ENCODE data around the gene ADARB2. TPM values are rescaled to one million over a fixed set of nuclear protein-coding genes. Genes with fewer than 3 reads are reported as not detected.

The ADARB2 gene
- total and polyA plus RNA-seq, 4 experiments from 2014 or later = 13.5 to 14.1 TPM; not detected in 2

DNA sequence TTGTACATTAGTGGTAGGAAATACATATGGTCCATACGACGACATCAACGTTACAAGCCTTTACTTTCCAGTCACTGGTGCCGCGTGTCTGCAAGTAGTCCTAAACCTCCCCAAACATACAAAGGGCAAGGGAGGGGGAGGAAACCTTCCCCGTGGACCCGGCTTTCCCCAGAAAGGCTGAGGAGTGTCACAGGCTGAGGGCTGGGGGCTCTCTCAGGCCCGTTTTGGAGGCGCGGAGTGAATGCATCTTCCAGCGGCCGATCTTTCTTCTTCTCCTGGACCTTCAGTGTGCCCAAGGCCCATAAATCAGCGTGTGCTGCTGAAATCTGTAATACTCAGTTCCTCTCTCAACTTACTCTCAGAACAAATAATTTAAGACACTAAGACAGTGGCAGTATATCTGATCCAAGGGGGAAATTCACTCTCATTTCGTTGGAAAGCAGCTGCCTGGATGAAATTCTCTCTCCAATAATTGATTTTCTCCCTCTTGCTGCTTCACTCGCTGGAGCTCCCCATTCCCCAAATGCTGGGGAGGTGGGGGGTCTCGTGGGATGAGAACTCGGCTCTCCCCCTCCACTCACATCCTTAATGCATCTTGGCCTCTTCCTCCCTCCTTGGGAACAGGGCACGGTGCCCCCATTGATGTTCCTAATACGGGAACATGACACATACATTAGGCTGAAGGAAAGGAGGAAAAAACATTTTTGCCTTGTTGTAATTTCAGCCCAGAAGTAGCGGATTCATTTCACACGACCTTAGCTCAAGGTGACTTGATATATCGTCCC is 126.1 kb downstream of the ADARB2 start:
- Mint-ChIP-seq H3K4me3 (no peak overlapping the region), H3K36me3 (no peaks in the 10 kb centered on the region), H3K4me1 (peaks cover 0 to 13% (median 6%) of the 10 kb centered on the region in 4 donors), H3K9me3 (no peaks in the 10 kb centered on the region), H3K27ac (peak overlapping the region in 1 of 7 donors; percentile 24), H3K27me3 (peaks cover 26 to 37% of the 10 kb centered on the region in 2 donors)
- no peaks in the 10 kb centered on the region for H3K36me3 ChIP-seq (ENCODE audit: insufficient read depth, low read length)
- no peaks in the 10 kb centered on the region for H3K9me3 ChIP-seq (ENCODE audit: control insufficient read depth in 1 of 2, low read length in 2 of 2)
- ChIA-PET POLR2A (ENCODE audit: partially characterized antibody) (no interaction called here), CTCF (ENCODE audit: partially characterized antibody) (no interaction called here)
- H3K4me1 ChIP-seq (ENCODE audit: insufficient read depth, low read length) = no peaks in the 10 kb centered on the region
- intact Hi-C loops (cut with micrococcal nuclease) = no loop called here
- no peak overlapping the region for H3K27ac ChIP-seq (ENCODE audit: low read depth, low read length)
- no peak for DNase-seq
- H3K27me3 ChIP-seq (ENCODE audit: insufficient read depth, low read length) = peaks cover 5% of the 10 kb centered on the region
- H3K4me3 ChIP-seq (ENCODE audit: low read length in 2 of 2) = no peak overlapping the region

DNA sequence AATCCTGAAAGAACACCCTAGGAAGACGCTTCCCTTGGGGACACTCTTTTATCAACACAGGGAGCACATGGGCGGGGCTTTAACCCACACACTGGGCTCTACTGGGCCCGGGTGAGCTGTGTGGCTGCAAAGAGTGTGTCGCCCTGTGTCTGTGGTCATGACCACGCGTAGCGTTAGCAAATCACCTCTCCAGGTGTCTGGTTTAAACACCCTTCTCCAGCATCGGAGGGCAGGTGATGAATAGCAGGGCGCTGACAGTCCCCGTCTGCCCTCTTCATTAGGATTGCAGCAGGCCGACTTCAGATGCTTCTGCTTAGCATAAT is 127.7 kb downstream of the ADARB2 start:
- intact Hi-C loops (cut with micrococcal nuclease) = no loop called here
- Histone ChIP-seq H3K4me1 (ENCODE audit: insufficient read depth, low read length) (no peaks in the 10 kb centered on the region), H3K27me3 (ENCODE audit: insufficient read depth, low read length) (peaks cover 5% of the 10 kb centered on the region), H3K9me3 (ENCODE audit: control insufficient read depth in 1 of 2, low read length in 2 of 2) (no peaks in the 10 kb centered on the region), H3K4me3 (ENCODE audit: low read length in 2 of 2) (no peak overlapping the region), H3K36me3 (ENCODE audit: insufficient read depth, low read length) (no peaks in the 10 kb centered on the region), H3K27ac (ENCODE audit: low read depth, low read length) (no peak overlapping the region)
- Mint-ChIP-seq H3K27ac (no peak overlapping the region), H3K9me3 (no peaks in the 10 kb centered on the region), H3K4me1 (peaks cover 0 to 13% (median 6%) of the 10 kb centered on the region in 4 donors), H3K27me3 (peaks cover 28 to 37% of the 10 kb centered on the region in 2 donors), H3K36me3 (no peaks in the 10 kb centered on the region), H3K4me3 (no peak overlapping the region)
- ChIA-PET CTCF (ENCODE audit: partially characterized antibody) (no interaction called here), POLR2A (ENCODE audit: partially characterized antibody) (no interaction called here)
- no peak for DNase-seq

DNA sequence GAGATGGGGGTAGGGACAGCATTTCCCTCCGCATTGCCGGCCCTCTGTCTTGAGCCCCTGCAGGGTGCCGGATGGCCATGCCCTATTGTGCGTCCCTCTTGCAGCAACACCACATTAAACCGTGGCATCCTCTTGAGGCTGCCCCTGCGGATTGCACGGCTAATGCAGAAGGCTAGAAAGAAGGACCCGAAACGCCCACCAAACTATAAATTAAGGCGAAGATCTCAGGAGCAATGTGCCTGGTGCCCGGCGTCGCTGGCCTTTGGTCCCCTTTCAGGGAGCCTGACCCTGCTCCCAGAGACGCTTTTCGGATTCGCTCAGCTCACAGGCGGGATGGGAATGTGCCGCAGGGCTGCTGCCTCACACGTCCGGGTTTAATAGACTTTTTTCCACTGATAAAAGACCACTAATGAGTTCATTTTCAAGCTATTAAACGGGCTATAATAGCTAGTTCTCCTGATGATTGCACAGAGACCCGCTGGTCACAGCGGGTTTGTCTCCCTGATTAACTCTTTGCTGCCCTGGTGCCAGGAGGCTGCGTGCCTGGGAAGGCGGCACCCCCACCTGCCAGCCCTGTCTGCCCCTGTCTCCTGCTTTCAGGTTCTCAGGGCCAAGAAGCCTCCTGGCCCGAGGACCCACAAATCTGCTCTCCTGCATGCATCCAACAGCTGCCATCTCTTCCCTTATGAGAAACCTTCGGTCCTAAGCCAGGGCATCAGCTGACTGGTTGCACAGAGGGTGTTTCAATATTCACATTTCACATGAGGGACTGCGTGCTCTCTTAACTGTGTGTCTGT is 128.3 kb downstream of the ADARB2 start:
- H3K4me3 Mint-ChIP-seq = peak overlapping the region in 1 of 8 donors; percentile 18

DNA sequence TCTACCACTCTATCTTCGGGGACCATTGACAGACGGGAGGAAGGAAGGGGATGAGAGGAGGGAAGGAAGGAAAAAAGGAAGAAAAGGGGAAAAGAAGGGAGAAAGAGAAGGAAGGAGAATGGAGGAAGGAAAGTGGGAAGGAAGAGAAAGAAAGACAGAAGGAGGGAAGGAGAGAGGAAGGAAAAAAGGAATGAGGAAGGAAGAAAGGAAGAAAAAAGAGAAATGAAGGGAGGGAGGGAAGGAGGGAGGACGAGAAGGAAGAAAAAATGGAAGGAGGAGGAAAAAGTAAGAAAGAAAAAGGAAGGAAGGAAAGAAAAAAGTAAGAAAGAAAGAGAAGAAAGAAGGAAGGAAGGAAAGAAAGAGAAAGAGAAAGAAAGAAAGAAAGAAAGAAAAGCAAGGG is 128.9 kb downstream of the ADARB2 start:
- CTCF ChIA-PET (ENCODE audit: partially characterized antibody) = no interaction called here
- Mint-ChIP-seq H3K4me1 (peaks cover 0 to 13% (median 6%) of the 10 kb centered on the region in 4 donors), H3K27ac (no peak overlapping the region)

More for the DNA sequence above, 128.3 kb downstream of the ADARB2 start:
- H3K36me3 Mint-ChIP-seq = no peaks in the 10 kb centered on the region
- Histone ChIP-seq H3K9me3 (ENCODE audit: control insufficient read depth in 1 of 2, low read length in 2 of 2) (no peaks in the 10 kb centered on the region), H3K36me3 (ENCODE audit: insufficient read depth, low read length) (no peaks in the 10 kb centered on the region), H3K27me3 (ENCODE audit: insufficient read depth, low read length) (peaks cover 5% of the 10 kb centered on the region), H3K27ac (ENCODE audit: low read depth, low read length) (no peak overlapping the region), H3K4me3 (ENCODE audit: low read length in 2 of 2) (no peak overlapping the region), H3K4me1 (ENCODE audit: insufficient read depth, low read length) (no peaks in the 10 kb centered on the region)
- intact Hi-C loops (cut with micrococcal nuclease) = no loop called here
- H3K27ac Mint-ChIP-seq = no peak overlapping the region
- CTCF ChIA-PET (ENCODE audit: partially characterized antibody) = no interaction called here
- DNase-seq = no peak
- H3K9me3 Mint-ChIP-seq = no peaks in the 10 kb centered on the region
- peaks cover 0 to 13% (median 6%) of the 10 kb centered on the region in 4 donors for H3K4me1 Mint-ChIP-seq
- H3K27me3 Mint-ChIP-seq = peaks cover 28 to 37% of the 10 kb centered on the region in 2 donors
- POLR2A ChIA-PET (ENCODE audit: partially characterized antibody) = no interaction called here

DNA sequence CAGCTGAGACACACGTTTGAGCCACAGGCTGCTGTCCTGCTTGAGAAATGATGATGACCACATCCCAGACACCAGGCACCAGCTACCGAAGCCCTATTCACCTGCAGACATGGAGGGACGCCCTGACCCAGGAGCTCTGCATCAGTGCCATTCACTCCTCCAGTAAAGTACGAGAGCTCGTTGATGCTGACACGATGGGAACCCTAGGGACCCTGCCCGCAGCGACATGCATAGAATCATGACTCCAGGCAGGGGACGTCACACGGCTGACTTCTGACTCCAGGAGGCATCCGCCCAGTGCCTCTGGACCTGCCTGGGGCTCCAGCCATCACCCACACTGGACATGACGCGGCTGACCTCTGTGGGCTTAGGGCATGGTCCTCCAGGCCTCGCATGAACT is 129.9 kb downstream of the ADARB2 start:
- H3K27me3 Mint-ChIP-seq = peaks cover 27 to 36% of the 10 kb centered on the region in 2 donors
- Histone ChIP-seq H3K4me1 (ENCODE audit: insufficient read depth, low read length) (no peaks in the 10 kb centered on the region), H3K27me3 (ENCODE audit: insufficient read depth, low read length) (peaks cover 5% of the 10 kb centered on the region), H3K27ac (ENCODE audit: low read depth, low read length) (no peak overlapping the region), H3K36me3 (ENCODE audit: insufficient read depth, low read length) (no peaks in the 10 kb centered on the region), H3K4me3 (ENCODE audit: low read length in 2 of 2) (no peak overlapping the region), H3K9me3 (ENCODE audit: control insufficient read depth in 1 of 2, low read length in 2 of 2) (no peaks in the 10 kb centered on the region)
- no peak for DNase-seq
- H3K4me1 Mint-ChIP-seq = peaks cover 2 to 13% (median 4%) of the 10 kb centered on the region in 4 donors
- CTCF ChIA-PET (ENCODE audit: partially characterized antibody) = no interaction called here
- H3K9me3 Mint-ChIP-seq = no peaks in the 10 kb centered on the region
- H3K36me3 Mint-ChIP-seq = no peaks in the 10 kb centered on the region
- no peak overlapping the region for H3K4me3 Mint-ChIP-seq
- H3K27ac Mint-ChIP-seq = no peak overlapping the region
- intact Hi-C loops (cut with micrococcal nuclease) = no loop called here
- POLR2A ChIA-PET (ENCODE audit: partially characterized antibody) = no interaction called here

More for the DNA sequence above, 128.9 kb downstream of the ADARB2 start:
- Mint-ChIP-seq H3K36me3 (no peaks in the 10 kb centered on the region), H3K9me3 (no peaks in the 10 kb centered on the region), H3K4me3 (no peak overlapping the region), H3K27me3 (peaks cover 28 to 37% of the 10 kb centered on the region in 2 donors)
- Histone ChIP-seq H3K36me3 (ENCODE audit: insufficient read depth, low read length) (no peaks in the 10 kb centered on the region), H3K4me1 (ENCODE audit: insufficient read depth, low read length) (no peaks in the 10 kb centered on the region), H3K4me3 (ENCODE audit: low read length in 2 of 2) (no peak overlapping the region), H3K9me3 (ENCODE audit: control insufficient read depth in 1 of 2, low read length in 2 of 2) (no peaks in the 10 kb centered on the region), H3K27ac (ENCODE audit: low read depth, low read length) (no peak overlapping the region), H3K27me3 (ENCODE audit: insufficient read depth, low read length) (peaks cover 5% of the 10 kb centered on the region)
- no peak for DNase-seq
- POLR2A ChIA-PET (ENCODE audit: partially characterized antibody) = no interaction called here
- intact Hi-C loops (cut with micrococcal nuclease) = no loop called here

DNA sequence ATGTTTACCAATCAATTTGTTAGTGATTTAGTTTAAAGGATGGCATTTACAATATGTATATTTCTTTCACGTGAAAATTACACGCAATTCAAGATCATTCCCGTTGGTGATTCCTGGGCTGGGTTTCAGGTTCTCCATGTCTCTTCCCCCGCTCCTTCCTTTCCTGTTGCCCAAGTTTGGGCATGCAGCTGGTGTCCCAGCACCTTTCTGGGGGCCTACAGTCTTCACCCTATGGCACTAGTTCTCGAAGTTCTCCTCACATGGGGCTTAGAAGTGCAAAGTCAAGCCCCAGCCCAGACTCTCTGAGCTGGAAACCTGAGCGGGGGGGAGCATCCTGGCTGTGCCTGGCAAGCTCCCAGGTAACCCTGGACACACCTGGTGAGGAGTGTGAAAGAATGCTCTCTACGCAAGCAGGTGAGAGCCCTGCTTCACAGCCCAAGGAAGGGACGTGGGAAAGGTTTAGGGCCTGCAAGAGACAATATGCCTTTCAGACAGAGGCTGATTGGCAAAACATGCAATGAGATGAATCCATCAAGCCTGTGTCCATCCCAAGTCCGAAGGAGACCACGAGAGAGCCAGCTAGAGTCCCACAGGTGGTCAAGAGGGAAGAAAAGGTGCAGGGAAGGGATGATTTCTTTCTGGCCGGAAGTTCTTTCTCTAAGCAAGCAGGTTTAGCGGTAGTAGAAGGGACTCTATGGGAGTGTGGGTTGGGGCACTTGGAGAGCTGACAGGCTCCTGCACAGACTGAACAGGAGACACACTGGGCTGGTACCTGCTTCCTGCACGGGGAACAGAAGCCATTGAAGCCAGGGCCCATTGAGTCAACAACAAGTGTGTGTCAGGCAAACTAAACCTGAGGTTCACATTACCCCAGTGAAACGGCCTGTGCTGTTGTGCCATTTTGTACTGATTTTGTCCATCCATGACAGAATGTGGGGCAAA is 131.1 kb downstream of the ADARB2 start:
- H3K27ac ChIP-seq (ENCODE audit: low read depth, low read length) = no peak overlapping the region
- intact Hi-C loops (cut with micrococcal nuclease) = no loop called here
- no peaks in the 10 kb centered on the region for H3K36me3 ChIP-seq (ENCODE audit: insufficient read depth, low read length)
- H3K4me3 Mint-ChIP-seq = no peak overlapping the region
- DNase-seq = no peak
- no peaks in the 10 kb centered on the region for H3K9me3 Mint-ChIP-seq
- POLR2A ChIA-PET (ENCODE audit: partially characterized antibody) = no interaction called here
- no peaks in the 10 kb centered on the region for H3K9me3 ChIP-seq (ENCODE audit: control insufficient read depth in 1 of 2, low read length in 2 of 2)
- no peaks in the 10 kb centered on the region for H3K36me3 Mint-ChIP-seq
- peaks cover 2 to 13% (median 4%) of the 10 kb centered on the region in 4 donors for H3K4me1 Mint-ChIP-seq
- peaks cover 27 to 32% of the 10 kb centered on the region in 2 donors for H3K27me3 Mint-ChIP-seq
- H3K27me3 ChIP-seq (ENCODE audit: insufficient read depth, low read length) = peaks cover 5% of the 10 kb centered on the region
- H3K27ac Mint-ChIP-seq = no peak overlapping the region
- no peak overlapping the region for H3K4me3 ChIP-seq (ENCODE audit: low read length in 2 of 2)
- no peaks in the 10 kb centered on the region for H3K4me1 ChIP-seq (ENCODE audit: insufficient read depth, low read length)
- CTCF ChIA-PET (ENCODE audit: partially characterized antibody) = no interaction called here

DNA sequence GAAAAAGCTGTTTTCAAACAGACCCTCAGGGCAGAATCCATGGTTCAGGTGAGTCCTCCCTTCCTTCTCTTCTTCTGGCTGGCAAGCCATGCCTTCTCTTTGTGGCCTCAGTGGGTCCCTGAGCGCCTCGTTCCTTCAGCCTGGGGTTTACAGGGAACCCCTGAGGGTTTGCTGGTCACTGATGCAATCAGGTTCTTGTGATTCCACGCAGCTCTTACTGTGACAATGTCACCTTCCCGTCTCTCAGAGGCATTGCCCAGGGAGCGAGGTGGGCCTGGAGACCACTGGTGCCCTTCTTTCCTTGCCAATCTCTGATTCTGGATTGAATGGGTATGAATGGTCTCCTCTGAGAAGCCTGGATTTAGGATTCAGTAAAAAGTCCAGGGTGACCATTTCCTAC is 132.2 kb downstream of the ADARB2 start:
- no peak overlapping the region for H3K4me3 ChIP-seq (ENCODE audit: low read length in 2 of 2)
- peaks cover 5% of the 10 kb centered on the region for H3K27me3 ChIP-seq (ENCODE audit: insufficient read depth, low read length)
- H3K4me1 Mint-ChIP-seq = peaks cover 2 to 13% (median 4%) of the 10 kb centered on the region in 4 donors
- peaks cover 22 to 25% of the 10 kb centered on the region in 2 donors for H3K27me3 Mint-ChIP-seq
- H3K4me1 ChIP-seq (ENCODE audit: insufficient read depth, low read length) = no peaks in the 10 kb centered on the region
- H3K9me3 ChIP-seq (ENCODE audit: control insufficient read depth in 1 of 2, low read length in 2 of 2) = no peaks in the 10 kb centered on the region
- H3K27ac ChIP-seq (ENCODE audit: low read depth, low read length) = no peak overlapping the region
- H3K9me3 Mint-ChIP-seq = no peaks in the 10 kb centered on the region
- ChIA-PET CTCF (ENCODE audit: partially characterized antibody) (no interaction called here), POLR2A (ENCODE audit: partially characterized antibody) (no interaction called here)
- DNase-seq = no peak
- intact Hi-C loops (cut with micrococcal nuclease) = no loop called here
- no peak overlapping the region for H3K4me3 Mint-ChIP-seq
- H3K27ac Mint-ChIP-seq = no peak overlapping the region
- no peaks in the 10 kb centered on the region for H3K36me3 Mint-ChIP-seq
- H3K36me3 ChIP-seq (ENCODE audit: insufficient read depth, low read length) = no peaks in the 10 kb centered on the region
